CD4-positive, alpha-beta T cell treated with Interleukin-17A for 1 hour (primary cell): Measurements from ENCODE around the gene RABGGTA.

Experiments
- DNase-seq: peaks from one replicate; pipeline ENCODE4 v3.0.0-alpha.2; 2020

The RABGGTA gene

GRCh38 chr14:24271134-24271833, at the start of gene RABGGTA:
TSS of gene RABGGTA (minus strand) at chr14:24271597. CDS start at chr14:24271115, 482 bp downstream.
- DNase-seq, result peak; percentile 96

GRCh38 chr14:24317141-24317928, 45.9 kb upstream of the RABGGTA start:
- no peak for DNase-seq

GRCh38 chr14:24316597-24316950, 45.2 kb upstream of the RABGGTA start:
- no peak for DNase-seq

- DNase-seq, result no peak
Observed at GRCh38 chr14:24315807-24316596, 44.6 kb upstream of the RABGGTA start.

- DNase-seq, result no peak
Observed at GRCh38 chr14:24315243-24315806, 43.9 kb upstream of the RABGGTA start.

GRCh38 chr14:24314377-24315193, 43.2 kb upstream of the RABGGTA start:
- DNase-seq, result no peak

- no peak for DNase-seq
Observed at GRCh38 chr14:24313913-24314312, 42.5 kb upstream of the RABGGTA start.

GRCh38 chr14:24312736-24313507, 41.5 kb upstream of the RABGGTA start:
- DNase-seq, result peak; percentile 69

GRCh38 chr14:24311837-24312615, 40.6 kb upstream of the RABGGTA start:
- no peak for DNase-seq

- DNase-seq, result peak; percentile 79
Observed at GRCh38 chr14:24310646-24311604, 39.5 kb upstream of the RABGGTA start, which contains the start of gene LTB4R. TSS of gene LTB4R (plus strand) at chr14:24311502. CDS start at chr14:24315652, 4,150 bp downstream.

GRCh38 chr14:24310265-24310645, 38.9 kb upstream of the RABGGTA start:
- no peak for DNase-seq

GRCh38 chr14:24309538-24310264, 38.3 kb upstream of the RABGGTA start, which contains the start of gene LTB4R2:
TSS of gene LTB4R2 (plus strand) at chr14:24310140. CDS start at chr14:24310665, 525 bp downstream.
- no peak for DNase-seq

GRCh38 chr14:24308342-24309124, 37.1 kb upstream of the RABGGTA start:
- no peak for DNase-seq

GRCh38 chr14:24307575-24308341, 36.4 kb upstream of the RABGGTA start, which contains the start of gene CIDEB:
TSS of gene CIDEB (minus strand) at chr14:24307977. CDS start at chr14:24307858, 119 bp downstream.
- peak; percentile 75 for DNase-seq

GRCh38 chr14:24307156-24307574, 35.8 kb upstream of the RABGGTA start:
- no peak for DNase-seq

- no peak for DNase-seq
Observed at GRCh38 chr14:24304019-24304387, 32.6 kb upstream of the RABGGTA start.
